ENCODE results near the gene STXBP5.
A peak's percentile ranks its signal among the peaks of the same experiment; 100 is the strongest.

The STXBP5 gene

GRCh38 chr6:147204060-147204785 lies at the start of gene STXBP5:
STXBP5 (plus strand) TSS chr6:147204417; CDS start chr6:147204533, 116 bp downstream.
- peak within 1 kb of the TSS; percentile 73 for H3K4me3 ChIP-seq (ENCODE audit: low read depth, low read length)
- H3K9me3 ChIP-seq (ENCODE audit: control insufficient read depth, insufficient read depth, low read length): no peaks in the 10 kb centered on the region
- peak within 1 kb of the TSS; percentile 63 for H3K27ac ChIP-seq (ENCODE audit: low read depth, low read length)
- no peaks in the 10 kb centered on the region for H3K36me3 ChIP-seq (ENCODE audit: control insufficient read depth, insufficient read depth, low read length)
- no peaks in the 10 kb centered on the region for H3K4me1 ChIP-seq (ENCODE audit: control insufficient read depth, insufficient read depth, low read length)
- peak within 1 kb of the TSS; percentile 68 for H3K9ac ChIP-seq (ENCODE audit: low read depth, low read length)
- no peaks in the 10 kb centered on the region for H3K27me3 ChIP-seq (ENCODE audit: control insufficient read depth, insufficient read depth, low read length)

GRCh38 chr6:147154454-147154853 lies 49.8 kb upstream of the STXBP5 start:
- no peaks in the 10 kb centered on the region for H3K9me3 ChIP-seq (ENCODE audit: control insufficient read depth, insufficient read depth, low read length)
- H3K9ac ChIP-seq (ENCODE audit: low read depth, low read length): no peak overlapping the region
- no peak overlapping the region for H3K27ac ChIP-seq (ENCODE audit: low read depth, low read length)

GRCh38 chr6:147156218-147156617 lies 48.0 kb upstream of the STXBP5 start:
- no peak overlapping the region for H3K27ac ChIP-seq (ENCODE audit: low read depth, low read length)
- H3K27me3 ChIP-seq (ENCODE audit: control insufficient read depth, insufficient read depth, low read length): no peaks in the 10 kb centered on the region
- no peaks in the 10 kb centered on the region for H3K36me3 ChIP-seq (ENCODE audit: control insufficient read depth, insufficient read depth, low read length)
- H3K9me3 ChIP-seq (ENCODE audit: control insufficient read depth, insufficient read depth, low read length): no peaks in the 10 kb centered on the region
- no peak overlapping the region for H3K4me3 ChIP-seq (ENCODE audit: low read depth, low read length)
- H3K4me1 ChIP-seq (ENCODE audit: control insufficient read depth, insufficient read depth, low read length): no peaks in the 10 kb centered on the region
- no peak overlapping the region for H3K9ac ChIP-seq (ENCODE audit: low read depth, low read length)

More at GRCh38 chr6:147154454-147154853, 49.8 kb upstream of the STXBP5 start:
- Histone ChIP-seq H3K27me3 (ENCODE audit: control insufficient read depth, insufficient read depth, low read length) (no peaks in the 10 kb centered on the region), H3K4me3 (ENCODE audit: low read depth, low read length) (no peak overlapping the region), H3K36me3 (ENCODE audit: control insufficient read depth, insufficient read depth, low read length) (no peaks in the 10 kb centered on the region), H3K4me1 (ENCODE audit: control insufficient read depth, insufficient read depth, low read length) (no peaks in the 10 kb centered on the region)

GRCh38 chr6:147156799-147157382 lies 47.3 kb upstream of the STXBP5 start:
- H3K27ac ChIP-seq (ENCODE audit: low read depth, low read length): no peak overlapping the region
- no peak overlapping the region for H3K4me3 ChIP-seq (ENCODE audit: low read depth, low read length)

GRCh38 chr6:147157930-147158329 lies 46.3 kb upstream of the STXBP5 start:
- H3K27me3 ChIP-seq (ENCODE audit: control insufficient read depth, insufficient read depth, low read length): no peaks in the 10 kb centered on the region
- no peaks in the 10 kb centered on the region for H3K9me3 ChIP-seq (ENCODE audit: control insufficient read depth, insufficient read depth, low read length)
- H3K36me3 ChIP-seq (ENCODE audit: control insufficient read depth, insufficient read depth, low read length): no peaks in the 10 kb centered on the region
- H3K4me3 ChIP-seq (ENCODE audit: low read depth, low read length): no peak overlapping the region
- H3K4me1 ChIP-seq (ENCODE audit: control insufficient read depth, insufficient read depth, low read length): no peaks in the 10 kb centered on the region
- no peak overlapping the region for H3K9ac ChIP-seq (ENCODE audit: low read depth, low read length)
- no peak overlapping the region for H3K27ac ChIP-seq (ENCODE audit: low read depth, low read length)

More at GRCh38 chr6:147156799-147157382, 47.3 kb upstream of the STXBP5 start:
- H3K36me3 ChIP-seq (ENCODE audit: control insufficient read depth, insufficient read depth, low read length): no peaks in the 10 kb centered on the region
- H3K9ac ChIP-seq (ENCODE audit: low read depth, low read length): no peak overlapping the region
- H3K9me3 ChIP-seq (ENCODE audit: control insufficient read depth, insufficient read depth, low read length): no peaks in the 10 kb centered on the region
- H3K4me1 ChIP-seq (ENCODE audit: control insufficient read depth, insufficient read depth, low read length): no peaks in the 10 kb centered on the region
- no peaks in the 10 kb centered on the region for H3K27me3 ChIP-seq (ENCODE audit: control insufficient read depth, insufficient read depth, low read length)

- Histone ChIP-seq H3K4me1 (ENCODE audit: control insufficient read depth, insufficient read depth, low read length) (no peaks in the 10 kb centered on the region), H3K4me3 (ENCODE audit: low read depth, low read length) (no peak overlapping the region), H3K36me3 (ENCODE audit: control insufficient read depth, insufficient read depth, low read length) (no peaks in the 10 kb centered on the region), H3K9me3 (ENCODE audit: control insufficient read depth, insufficient read depth, low read length) (no peaks in the 10 kb centered on the region), H3K27ac (ENCODE audit: low read depth, low read length) (no peak overlapping the region), H3K9ac (ENCODE audit: low read depth, low read length) (no peak overlapping the region), H3K27me3 (ENCODE audit: control insufficient read depth, insufficient read depth, low read length) (no peaks in the 10 kb centered on the region)
These were observed 45.3 kb upstream of the STXBP5 start for GRCh38 chr6:147158881-147159280.

GRCh38 chr6:147159536-147160374 lies 44.5 kb upstream of the STXBP5 start:
- no peaks in the 10 kb centered on the region for H3K36me3 ChIP-seq (ENCODE audit: control insufficient read depth, insufficient read depth, low read length)
- H3K4me1 ChIP-seq (ENCODE audit: control insufficient read depth, insufficient read depth, low read length): no peaks in the 10 kb centered on the region
- H3K27ac ChIP-seq (ENCODE audit: low read depth, low read length): no peak overlapping the region
- no peaks in the 10 kb centered on the region for H3K9me3 ChIP-seq (ENCODE audit: control insufficient read depth, insufficient read depth, low read length)
- H3K27me3 ChIP-seq (ENCODE audit: control insufficient read depth, insufficient read depth, low read length): no peaks in the 10 kb centered on the region
- H3K4me3 ChIP-seq (ENCODE audit: low read depth, low read length): no peak overlapping the region
- H3K9ac ChIP-seq (ENCODE audit: low read depth, low read length): no peak overlapping the region

GRCh38 chr6:147160593-147160992 lies 43.6 kb upstream of the STXBP5 start:
- Histone ChIP-seq H3K27ac (ENCODE audit: low read depth, low read length) (no peak overlapping the region), H3K4me1 (ENCODE audit: control insufficient read depth, insufficient read depth, low read length) (no peaks in the 10 kb centered on the region), H3K4me3 (ENCODE audit: low read depth, low read length) (no peak overlapping the region), H3K9me3 (ENCODE audit: control insufficient read depth, insufficient read depth, low read length) (no peaks in the 10 kb centered on the region), H3K36me3 (ENCODE audit: control insufficient read depth, insufficient read depth, low read length) (no peaks in the 10 kb centered on the region), H3K9ac (ENCODE audit: low read depth, low read length) (no peak overlapping the region), H3K27me3 (ENCODE audit: control insufficient read depth, insufficient read depth, low read length) (no peaks in the 10 kb centered on the region)

GRCh38 chr6:147161253-147161973 lies 42.8 kb upstream of the STXBP5 start:
- H3K9ac ChIP-seq (ENCODE audit: low read depth, low read length): no peak overlapping the region
- H3K4me1 ChIP-seq (ENCODE audit: control insufficient read depth, insufficient read depth, low read length): no peaks in the 10 kb centered on the region
- H3K4me3 ChIP-seq (ENCODE audit: low read depth, low read length): no peak overlapping the region
- no peak overlapping the region for H3K27ac ChIP-seq (ENCODE audit: low read depth, low read length)
- H3K36me3 ChIP-seq (ENCODE audit: control insufficient read depth, insufficient read depth, low read length): no peaks in the 10 kb centered on the region
- no peaks in the 10 kb centered on the region for H3K9me3 ChIP-seq (ENCODE audit: control insufficient read depth, insufficient read depth, low read length)
- H3K27me3 ChIP-seq (ENCODE audit: control insufficient read depth, insufficient read depth, low read length): no peaks in the 10 kb centered on the region

GRCh38 chr6:147161974-147162495 lies 42.2 kb upstream of the STXBP5 start:
- H3K36me3 ChIP-seq (ENCODE audit: control insufficient read depth, insufficient read depth, low read length): no peaks in the 10 kb centered on the region
- no peak overlapping the region for H3K4me3 ChIP-seq (ENCODE audit: low read depth, low read length)
- H3K4me1 ChIP-seq (ENCODE audit: control insufficient read depth, insufficient read depth, low read length): no peaks in the 10 kb centered on the region
- no peak overlapping the region for H3K9ac ChIP-seq (ENCODE audit: low read depth, low read length)
- H3K27ac ChIP-seq (ENCODE audit: low read depth, low read length): no peak overlapping the region
- no peaks in the 10 kb centered on the region for H3K27me3 ChIP-seq (ENCODE audit: control insufficient read depth, insufficient read depth, low read length)
- no peaks in the 10 kb centered on the region for H3K9me3 ChIP-seq (ENCODE audit: control insufficient read depth, insufficient read depth, low read length)
